ENCODE data around the gene IKZF2.

DNA sequence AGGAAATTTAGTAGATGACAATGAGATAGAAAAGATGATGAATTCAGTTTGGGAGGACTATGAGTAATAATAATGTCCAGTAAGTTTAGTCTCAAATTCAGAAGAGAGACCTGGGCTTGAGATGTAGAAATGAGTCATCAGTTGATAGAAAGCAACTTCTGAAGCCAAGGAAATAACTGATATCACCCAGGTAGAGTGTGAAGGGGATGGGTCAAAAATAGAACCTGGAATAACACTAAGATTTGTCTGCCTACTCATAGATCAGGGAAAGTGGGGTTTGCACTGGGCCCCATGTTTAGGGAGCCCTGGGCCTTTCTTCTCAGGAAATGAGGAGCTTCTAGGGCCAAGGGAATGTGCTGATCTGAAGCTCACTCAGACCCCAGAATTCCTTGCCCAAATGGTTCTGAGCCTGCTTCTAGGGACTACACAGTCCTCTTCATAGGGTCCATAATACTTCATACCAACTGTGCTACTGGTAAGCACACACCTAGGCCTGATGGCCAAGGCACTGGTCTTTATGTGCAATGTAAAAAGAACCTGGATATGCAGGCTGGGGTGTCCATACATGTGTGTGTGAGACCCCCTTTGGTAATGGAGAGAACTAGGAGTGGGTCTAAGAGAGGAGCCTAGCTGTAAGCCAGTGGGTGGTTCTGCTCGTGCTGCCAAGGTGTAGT lies 141.2 kb downstream of the IKZF2 start:
- TF ChIP-seq POLR2A (IDR thresholded peaks at IDR 0.05; ENCODE audit: low read length): no peak
- TF ChIP-seq GATA1 (IDR thresholded peaks at IDR 0.05; ENCODE audit: low read depth, low read length): no peak

All from erythroblast (primary cell).